K562 (cell line): ENCODE data around the gene MFSD11.

Experiments
- BRF2 ChIP-seq: IDR thresholded peaks from 3 replicates; pipeline ENCODE4 v1.6.1; 2011; ENCODE audit warnings: borderline replicate concordance, mild to moderate bottlenecking; ENCODE audit not compliant: insufficient read length, insufficient read depth
- CAMTA2 ChIP-seq: fragments of 250-450 bp; sonication (Bioruptor Pico); conservative IDR thresholded peaks from 2 replicates; pipeline ENCODE4 v1.5.1; 2022
- CBX2 ChIP-seq: fragments of 200-600 bp; sonication (generic); IDR thresholded peaks from one replicate; pipeline ENCODE4 v1.6.1; 2012; ENCODE audit warnings: mild to moderate bottlenecking, low read length, inconsistent platforms; ENCODE audit not compliant: insufficient read depth, poor library complexity, severe bottlenecking
- JUN ChIP-seq, 2 experiments: sonication (generic) in 1 of 2; formaldehyde crosslinking in 1 of 2; IDR thresholded peaks; 2 replicates each; pipeline versions ENCODE4 v1.6.1 to v1.8.0; 2012 to 2022; ENCODE audit warnings: borderline replicate concordance in 2 of 2, mild to moderate bottlenecking in 2 of 2, improper control_type of control experiment in 1 of 2, low read depth in 1 of 2, low read length in 1 of 2, missing genetic modification reagents in 1 of 2
- PBX2 ChIP-seq, 2 experiments: IDR thresholded peaks in 1 of 2; conservative IDR thresholded peaks in 1 of 2; 2 replicates each; pipeline ENCODE4 v1.6.1; 2016; ENCODE audit warnings: low read depth in 2 of 2, mild to moderate bottlenecking in 1 of 2, missing compliant biosample characterization in 1 of 2, missing genetic modification characterization in 1 of 2, moderate library complexity in 1 of 2
- POLR2A ChIP-seq: fragments of 450-650 bp; conservative IDR thresholded peaks from 2 replicates; pipeline ENCODE4 v1.6.1; 2016
- POLR2AphosphoS5 ChIP-seq: IDR thresholded peaks from 2 replicates; pipeline ENCODE4 v1.6.1; 2011; ENCODE audit warnings: mild to moderate bottlenecking, low read depth, low read length, moderate library complexity; ENCODE audit not compliant: control insufficient read depth, insufficient read depth
- POLR3A ChIP-seq: IDR thresholded peaks from 2 replicates; pipeline ENCODE4 v1.6.1; 2011; ENCODE audit warnings: borderline replicate concordance, mild to moderate bottlenecking, moderate library complexity; ENCODE audit not compliant: insufficient read length, insufficient read depth; ENCODE audit errors: extremely low read depth
- TAF1 ChIP-seq: IDR thresholded peaks from 2 replicates; pipeline ENCODE4 v1.6.1; 2011; ENCODE audit warnings: mild to moderate bottlenecking, low read length, moderate library complexity; ENCODE audit not compliant: insufficient read depth, control insufficient read depth, severe bottlenecking; ENCODE audit errors: extremely low read depth
- ZKSCAN1 ChIP-seq: fragments of 150-350 bp; IDR thresholded peaks from 2 replicates; pipeline ENCODE4 v1.6.1; 2016; ENCODE audit warnings: low read depth, low read length
- ZNF12 ChIP-seq: sonication (generic); formaldehyde crosslinking; IDR thresholded peaks from 2 replicates; pipeline ENCODE4 v1.4.0; 2020; ENCODE audit warnings: mild to moderate bottlenecking, missing genetic modification reagents
- ZNF165 ChIP-seq: fragments of 250-450 bp; sonication (Bioruptor Pico); IDR thresholded peaks from 2 replicates; pipeline ENCODE4 v1.4.0; 2020; ENCODE audit warnings: borderline replicate concordance
- ZNF24 ChIP-seq: fragments of 450-650 bp; IDR thresholded peaks from 2 replicates; pipeline ENCODE4 v1.6.1; 2016

GRCh38 chr17:76713765-76714164, 24.2 kb upstream of the MFSD11 start:
- TF ChIP-seq ZNF12 (no peak), CAMTA2 (CRISPR knock-in tag) (no peak), CBX2 (no peak), ZKSCAN1 (no peak), ZNF24 (no peak), TAF1 (no peak), JUN (IDR thresholded peaks at IDR 0.05; ENCODE audit: borderline replicate concordance, low read depth, low read length) (no peak), JUN (CRISPR knock-in tag; IDR thresholded peaks at IDR 0.05; ENCODE audit: borderline replicate concordance) (no peak), ZNF165 (CRISPR knock-in tag) (no peak), POLR3A (no peak), BRF2 (no peak), POLR2A (no peak), PBX2 (CRISPR knock-in tag; IDR thresholded peaks at IDR 0.05; ENCODE audit: low read depth) (no peak), PBX2 (tag; conservative IDR thresholded peaks at IDR 0.05; ENCODE audit: low read depth) (no peak), POLR2AphosphoS5 (no peak)
